GM12878 (cell line): ENCODE results near the gene SPINK4. TPM values are rescaled to one million over a fixed set of nuclear protein-coding genes. Genes with fewer than 3 reads are reported as not detected.

Experiments used
- ATAC-seq: fragments of 200-7000 bp; cut with Tn5 transposase; 3 replicates; pipeline ENCODE4 v1.9.1; 2020; ENCODE audit warnings: mild to moderate bottlenecking, moderate library complexity
- BruUV-seq: library from RNA; stranded (reverse); fragments of 400-500 nt; replicated peaks from 2 replicates; lab custom pipeline; 2021; lab: Mats Ljungman, UMichigan
- CTCF ChIA-PET: fragments of 300-600 bp; sonication (Branson Sonifier 250); formaldehyde crosslinking; extraction: SDS; loops from one replicate; lab custom pipeline; 2021; ENCODE audit warnings: inconsistent platforms; lab: Yijun Ruan, JAX
- POLR2A ChIA-PET: fragments of 350-600 bp; formaldehyde crosslinking; extraction: SDS; loops from one replicate; lab custom pipeline; 2021; ENCODE audit warnings: inconsistent platforms; lab: Charles Lee
- RAD21 ChIA-PET: fragments of 300-600 bp; sonication (Branson Sonifier 250); formaldehyde crosslinking; loops from one replicate; lab custom pipeline; 2023; ENCODE audit warnings: antibody characterized with exemption; ENCODE audit not compliant: unreplicated experiment; lab: Charles Lee
- SMC1A ChIA-PET: fragments of 300-600 bp; sonication (Branson Sonifier 250); formaldehyde crosslinking; loops from one replicate; lab custom pipeline; 2023; ENCODE audit not compliant: unreplicated experiment, uncharacterized antibody; lab: Charles Lee
- DNase-seq: peaks from one replicate; pipeline ENCODE4 v3.0.0-alpha.2; 2011; ENCODE audit warnings: low read depth, low spot score
- FAIRE-seq: peaks from 3 replicates; lab custom pipeline; 2011; peaks lifted over from hg19 to GRCh38; lab: Jason Lieb, UNC
- H2AFZ ChIP-seq: 2 replicates; pipeline ENCODE4 v1.6.0; 2011; ENCODE audit warnings: low read depth, low read length, control low read depth; ENCODE audit not compliant: control insufficient read depth
- H3K27ac ChIP-seq: 2 replicates; pipeline ENCODE4 v1.5.1; 2011; ENCODE audit warnings: control low read depth; ENCODE audit not compliant: control insufficient read depth, insufficient read depth
- H3K27me3 ChIP-seq, 2 experiments: replicated peaks in 1 of 2; 2 replicates each; pipeline versions ENCODE4 v1.6.0 to v1.6.1; 2011; ENCODE audit warnings: low read length in 1 of 2; ENCODE audit not compliant: control insufficient read depth in 2 of 2, insufficient read depth in 2 of 2
- H3K36me3 ChIP-seq, 2 experiments: 2 replicates each; pipeline ENCODE4 v1.5.1; 2011; ENCODE audit warnings: low read length in 1 of 2; ENCODE audit not compliant: control insufficient read depth in 2 of 2, insufficient read depth in 2 of 2
- H3K4me1 ChIP-seq: 2 replicates; pipeline ENCODE4 v1.6.1; 2011; ENCODE audit warnings: mild to moderate bottlenecking, low read length, moderate library complexity, mixed read lengths; ENCODE audit not compliant: control insufficient read depth, insufficient read depth
- H3K4me2 ChIP-seq: 2 replicates; pipeline ENCODE4 v1.6.0; 2011; ENCODE audit warnings: control low read depth; ENCODE audit not compliant: control insufficient read depth, insufficient read depth
- H3K4me3 ChIP-seq: fragments of 200-600 bp; sonication (generic); 2 replicates; pipeline ENCODE4 v1.5.1; 2016
- H3K79me2 ChIP-seq: 2 replicates; pipeline ENCODE4 v1.6.0; 2011; ENCODE audit warnings: low read length; ENCODE audit not compliant: control insufficient read depth, insufficient read depth
- H3K9ac ChIP-seq: 2 replicates; pipeline ENCODE4 v1.8.0; 2011; ENCODE audit warnings: low read length, control low read depth, mixed read lengths; ENCODE audit not compliant: control insufficient read depth, insufficient read depth
- H3K9me3 ChIP-seq: replicated peaks from 3 replicates; pipeline ENCODE4 v1.5.1; 2011; ENCODE audit warnings: mild to moderate bottlenecking, low read length; ENCODE audit not compliant: control insufficient read depth, insufficient read depth
- H4K20me1 ChIP-seq: 2 replicates; pipeline ENCODE4 v1.6.0; 2011; ENCODE audit not compliant: control insufficient read depth, insufficient read depth
- BACH1 ChIP-seq: fragments of 450-650 bp; IDR thresholded peaks from 2 replicates; pipeline ENCODE4 v1.6.1; 2017; ENCODE audit warnings: mild to moderate bottlenecking, borderline replicate concordance
- FOXM1 ChIP-seq: IDR thresholded peaks from 2 replicates; pipeline ENCODE4 v1.6.1; 2012; ENCODE audit warnings: low read depth, mild to moderate bottlenecking, inconsistent platforms, low read length, moderate library complexity
- IRF5 ChIP-seq: fragments of 450-650 bp; IDR thresholded peaks from 2 replicates; pipeline ENCODE4 v1.6.1; 2017; ENCODE audit warnings: borderline replicate concordance
- LARP7 ChIP-seq: fragments of 450-650 bp; IDR thresholded peaks from 2 replicates; pipeline ENCODE4 v1.6.1; 2017; ENCODE audit warnings: mild to moderate bottlenecking
- NFYA ChIP-seq: IDR thresholded peaks from 2 replicates; pipeline ENCODE4 v1.6.1; 2011; ENCODE audit warnings: low read depth, mild to moderate bottlenecking, low read length, improper control_type of control experiment, borderline replicate concordance
- NR2C1 ChIP-seq: fragments of 450-650 bp; IDR thresholded peaks from 2 replicates; pipeline ENCODE4 v1.6.1; 2017; ENCODE audit warnings: antibody characterized with exemption, mild to moderate bottlenecking, moderate library complexity
- NRF1 ChIP-seq: conservative IDR thresholded peaks from 2 replicates; pipeline ENCODE4 v1.6.1; 2011; ENCODE audit warnings: mild to moderate bottlenecking, low read depth, low read length, improper control_type of control experiment
- POU2F2 ChIP-seq: IDR thresholded peaks from 3 replicates; pipeline ENCODE4 v1.6.1; 2011; ENCODE audit warnings: low read depth, mild to moderate bottlenecking, low read length, borderline replicate concordance
- SIX5 ChIP-seq: IDR thresholded peaks from 2 replicates; pipeline ENCODE4 v1.6.1; 2011; ENCODE audit warnings: mild to moderate bottlenecking, low read depth, low read length, moderate library complexity; ENCODE audit not compliant: severe bottlenecking
- TCF3 ChIP-seq: IDR thresholded peaks from 2 replicates; pipeline ENCODE4 v1.6.1; 2012; ENCODE audit warnings: low read depth, mild to moderate bottlenecking, low read length, borderline replicate concordance; ENCODE audit not compliant: insufficient read depth
- ZBED1 ChIP-seq: IDR thresholded peaks from 2 replicates; pipeline ENCODE4 v1.6.1; 2016; ENCODE audit warnings: borderline replicate concordance
- ZNF207 ChIP-seq: fragments of 450-650 bp; IDR thresholded peaks from 2 replicates; pipeline ENCODE4 v1.6.1; 2014; ENCODE audit warnings: antibody characterized with exemption, mild to moderate bottlenecking, borderline replicate concordance
- ZNF217 ChIP-seq: fragments of 450-650 bp; IDR thresholded peaks from 2 replicates; pipeline ENCODE4 v1.6.1; 2017; ENCODE audit warnings: antibody characterized with exemption, mild to moderate bottlenecking
- ZNF687 ChIP-seq: fragments of 450-650 bp; IDR thresholded peaks from 2 replicates; pipeline ENCODE4 v1.6.1; 2017; ENCODE audit warnings: mild to moderate bottlenecking, moderate library complexity
- WGBS: methylation state at CpG from one replicate; pipeline ENCODE4 v1.1.6; 2016; ENCODE audit warnings: low lambda C conversion rate; ENCODE audit not compliant: insufficient replicate concordance, insufficient coverage; ENCODE audit errors: missing lambda C conversion rate; 5-methylcytosine and 5-hydroxymethylcytosine counted together
- in situ Hi-C: fragments of 300-500 bp; cut with MboI; formaldehyde crosslinking; loops from 9 replicates; pipeline ENCODE4 v1.14.3; 2018; ENCODE audit warnings: mixed read lengths
- intact Hi-C: fragments of 100-400 bp; cut with micrococcal nuclease; formaldehyde crosslinking; loops from one replicate; pipeline ENCODE4 v1.14.2; 2022; ENCODE audit not compliant: unreplicated experiment
- polyA plus RNA-seq, 11 experiments: library from polyadenylated mRNA; depleted of rRNA in 4 of 11; unstranded in 6 of 11; stranded (reverse) in 5 of 11; fragments of >200 nt; fragmentation: Nextera tagmentation in 4 of 11; fragmentation: Illumina TruSeq in 1 of 11; extraction: Ambion mirVana in 4 of 11; extraction: Trizol in 1 of 11; gene quantifications; 1 replicate in 1 of 11; 2 replicates in 10 of 11; pipeline versions ENCODE4 v1.2.1 to v1.2.3, GENCODE V29; 2011 to 2016; ENCODE audit warnings: inconsistent platforms in 2 of 11, missing spikeins in 2 of 11, low read depth in 1 of 11
- total RNA-seq, 4 experiments: library from RNA; depleted of rRNA in 3 of 4; stranded (reverse); fragments of >200 nt in 3 of 4; fragmentation: Illumina TruSeq in 1 of 4; extraction: Trizol in 1 of 4; gene quantifications; 2 replicates each; pipeline versions ENCODE4 v1.2.1 to v1.2.3, GENCODE V29; 2013 to 2021

SPINK4 gene
- total and polyA plus RNA-seq, 10 of the 15 experiments (the other 5 are each of a cell fraction or from before 2014, with no cell fraction given): not detected

GRCh38 chr9:33255471-33255870 is 15.5 kb downstream of the SPINK4 start:
- H3K9me3 ChIP-seq: no peaks in the 10 kb centered on the region
- intact Hi-C loops: no loop called here
- ChIA-PET RAD21 (interaction anchor here (1.7 kb wide), 1 partner anchor 29 kb away, joined by 4 read pairs; no protein-coding TSS in a partner anchor), CTCF (no interaction called here), POLR2A (interaction anchor here (0.6 kb wide), 1 partner anchor 157 kb away, joined by 3 read pairs; no protein-coding TSS in a partner anchor), SMC1A (no interaction called here)
- H2AFZ ChIP-seq: no peak overlapping the region
- H3K4me3 ChIP-seq: no peak overlapping the region
- no peaks in the 10 kb centered on the region for H3K27me3 ChIP-seq
- no peaks in the 10 kb centered on the region for H3K79me2 ChIP-seq
- no peaks in the 10 kb centered on the region for H4K20me1 ChIP-seq
- WGBS: 76% methylated on average over 4 of the region's 4 CpGs
- H3K36me3 ChIP-seq: peaks cover 22 to 33% of the 10 kb centered on the region in 2 experiments
- H3K4me2 ChIP-seq: no peak overlapping the region
- in situ Hi-C loops: no loop called here
- ATAC-seq (no peak), DNase-seq (no peak), FAIRE-seq (no peak)
- no peak overlapping the region for H3K27ac ChIP-seq
- H3K9ac ChIP-seq: no peak overlapping the region
- no peak for TF ChIP-seq NR2C1
- TF ChIP-seq LARP7: no peak
- no peak for TF ChIP-seq TCF3
- TF ChIP-seq POU2F2: no peak
- TF ChIP-seq IRF5: no peak
- TF ChIP-seq ZNF217: no peak
- TF ChIP-seq ZBED1: no peak
- TF ChIP-seq NRF1: no peak
- no peak for TF ChIP-seq NFYA
- no peak for TF ChIP-seq BACH1
- no peak for TF ChIP-seq ZNF687
- TF ChIP-seq SIX5: no peak
- no peak for TF ChIP-seq FOXM1
- TF ChIP-seq ZNF207: no peak
- peaks cover 1% of the 10 kb centered on the region; the same call in 1 of the 2 replicates for H3K4me1 ChIP-seq
- BruUV-seq: no TSS peak
